Hepatic stellate cell (primary cell): ENCODE data around the gene USHBP1.

Source experiments
- DNase-seq: peaks from one replicate; pipeline ENCODE4 v3.0.0; 2011; ENCODE audit warnings: low spot score

USHBP1 gene

GRCh38 chr19:17237747-17238706 lies 26.5 kb downstream of the USHBP1 start:
- no peak for DNase-seq

- no peak for DNase-seq
These were observed 27.6 kb downstream of the USHBP1 start for GRCh38 chr19:17236811-17237543.

GRCh38 chr19:17235971-17236777 lies 28.4 kb downstream of the USHBP1 start:
- DNase-seq, result no peak

- DNase-seq, result no peak
These were observed 29.1 kb downstream of the USHBP1 start for GRCh38 chr19:17235300-17235970.

- no peak for DNase-seq
These were observed 29.6 kb downstream of the USHBP1 start for GRCh38 chr19:17234911-17235299.

GRCh38 chr19:17232258-17232657 lies 32.3 kb downstream of the USHBP1 start:
- DNase-seq, result no peak

GRCh38 chr19:17229890-17230289 lies 34.7 kb downstream of the USHBP1 start:
- DNase-seq, result no peak

- no peak for DNase-seq
These were observed 36.7 kb downstream of the USHBP1 start for GRCh38 chr19:17227798-17228367.

GRCh38 chr19:17226002-17226933 lies 38.3 kb downstream of the USHBP1 start, which contains the start of gene OCEL1:
TSS of gene OCEL1 (plus strand) at chr19:17226226. CDS start at chr19:17226248, 22 bp downstream.
- peak; percentile 96 for DNase-seq

- DNase-seq, result no peak
These were observed 39.5 kb downstream of the USHBP1 start for GRCh38 chr19:17225053-17225452.

- peak; percentile 75 for DNase-seq
These were observed 44.3 kb downstream of the USHBP1 start for GRCh38 chr19:17220207-17220758.

GRCh38 chr19:17219286-17219685 lies 45.3 kb downstream of the USHBP1 start:
- DNase-seq, result no peak

GRCh38 chr19:17216058-17216670 lies 48.4 kb downstream of the USHBP1 start:
- DNase-seq, result no peak

GRCh38 chr19:17215127-17215971 lies 49.2 kb downstream of the USHBP1 start, which contains the start of gene USE1:
TSS of gene USE1 (plus strand) at chr19:17215357. CDS start at chr19:17215406, 49 bp downstream.
- DNase-seq, result peak; percentile 96

GRCh38 chr19:17214508-17215126 lies 49.9 kb downstream of the USHBP1 start:
- no peak for DNase-seq

- no peak for DNase-seq
These were observed 51.2 kb downstream of the USHBP1 start for GRCh38 chr19:17213334-17213733.

GRCh38 chr19:17211547-17212446 lies 52.7 kb downstream of the USHBP1 start:
- DNase-seq, result no peak
